Ishikawa (cell line): ENCODE data around the gene HOOK2.

Source experiments
- CEBPB ChIP-seq: IDR thresholded peaks from 2 replicates; pipeline ENCODE4 v1.6.1; 2012
- EP300 ChIP-seq: IDR thresholded peaks from 2 replicates; pipeline ENCODE4 v1.6.1; 2012; ENCODE audit warnings: borderline replicate concordance
- MAX ChIP-seq: IDR thresholded peaks from 2 replicates; pipeline ENCODE4 v1.6.1; 2012
- NFIC ChIP-seq: IDR thresholded peaks from 2 replicates; pipeline ENCODE4 v1.6.1; 2012
- RAD21 ChIP-seq: IDR thresholded peaks from 2 replicates; pipeline ENCODE4 v1.6.1; 2012; ENCODE audit warnings: low read depth
- REST ChIP-seq: IDR thresholded peaks from 2 replicates; pipeline ENCODE4 v1.6.1; 2012; ENCODE audit warnings: low read depth, mild to moderate bottlenecking
- TAF1 ChIP-seq: IDR thresholded peaks from 2 replicates; pipeline ENCODE4 v1.6.1; 2012; ENCODE audit warnings: low read depth, mild to moderate bottlenecking
- TCF12 ChIP-seq: IDR thresholded peaks from 2 replicates; pipeline ENCODE4 v1.6.1; 2012; ENCODE audit warnings: low read depth
- TEAD4 ChIP-seq: IDR thresholded peaks from 2 replicates; pipeline ENCODE4 v1.6.1; 2012
- YY1 ChIP-seq: IDR thresholded peaks from 2 replicates; pipeline ENCODE4 v1.6.1; 2012; ENCODE audit warnings: low read depth

GRCh38 chr19:12787458-12787857, 12.1 kb upstream of the HOOK2 start:
- TF ChIP-seq MAX (no peak), CEBPB (no peak), RAD21 (no peak), EP300 (no peak), REST (no peak), NFIC (no peak), TAF1 (no peak), YY1 (no peak), TEAD4 (no peak), TCF12 (no peak)
